SU-DHL-6 (cell line): ENCODE results near the gene CALN1.

Experiments used
- H2AFZ ChIP-seq: fragments of 200-600 bp; sonication (generic); 2 replicates; pipeline ENCODE4 v1.6.1; 2014; ENCODE audit warnings: low read depth, mild to moderate bottlenecking, moderate library complexity, mixed read lengths, antibody characterized with exemption, low read length; ENCODE audit not compliant: severe bottlenecking
- H3F3A ChIP-seq: fragments of 200-600 bp; shearing (Covaris generic); 2 replicates; pipeline ENCODE4 v1.6.0; 2016; ENCODE audit warnings: antibody characterized with exemption, mild to moderate bottlenecking; ENCODE audit not compliant: insufficient read depth
- H3K27ac ChIP-seq: fragments of 200-600 bp; sonication (generic); 2 replicates; pipeline ENCODE4 v1.5.1; 2016; ENCODE audit warnings: low read depth, mild to moderate bottlenecking, low read length, moderate library complexity, mixed read lengths
- H3K27me3 ChIP-seq: fragments of 200-600 bp; sonication (generic), shearing (Covaris generic); 2 replicates; pipeline ENCODE4 v1.6.0; 2014; ENCODE audit warnings: mild to moderate bottlenecking, low read length
- H3K36me3 ChIP-seq: fragments of 200-600 bp; sonication (generic); 2 replicates; pipeline ENCODE4 v1.6.1; 2014; ENCODE audit warnings: mild to moderate bottlenecking, low read length, mixed read lengths
- H3K4me2 ChIP-seq: fragments of 300-600, 200-600 bp; shearing (Covaris generic), sonication (generic); 2 replicates; pipeline ENCODE4 v1.6.0; 2014; ENCODE audit warnings: low read length, low read depth, mild to moderate bottlenecking; ENCODE audit not compliant: poor library complexity, severe bottlenecking
- H3K4me3 ChIP-seq: fragments of 200-600 bp; sonication (generic); 2 replicates; pipeline ENCODE4 v1.5.1; 2014; ENCODE audit warnings: antibody characterized with exemption, low read length, mild to moderate bottlenecking, mixed read lengths; ENCODE audit not compliant: insufficient read depth, poor library complexity, severe bottlenecking
- H3K79me2 ChIP-seq: fragments of 200-600 bp; sonication (generic); 2 replicates; pipeline ENCODE4 v1.6.1; 2014; ENCODE audit warnings: mild to moderate bottlenecking, low read length, moderate library complexity; ENCODE audit not compliant: insufficient read depth
- H3K9ac ChIP-seq: fragments of 200-600 bp; sonication (generic); 2 replicates; pipeline ENCODE4 v1.7.0; 2014; ENCODE audit warnings: mild to moderate bottlenecking, low read length
- H3K9me2 ChIP-seq: fragments of 200-600 bp; sonication (generic); replicated peaks from 2 replicates; pipeline ENCODE4 v1.6.1; 2014; ENCODE audit warnings: low read length; ENCODE audit not compliant: insufficient read depth
- H3K9me3 ChIP-seq: fragments of 200-600 bp; sonication (generic); 2 replicates; pipeline ENCODE4 v1.6.1; 2014; ENCODE audit warnings: low read length, mixed read lengths; ENCODE audit not compliant: insufficient read depth
- H4K20me1 ChIP-seq: fragments of 200-600 bp; sonication (generic); 2 replicates; pipeline ENCODE4 v1.6.1; 2014; ENCODE audit warnings: low read depth, mild to moderate bottlenecking, antibody characterized with exemption, low read length, moderate library complexity, mixed read lengths
- CTCF ChIP-seq: fragments of 200-600 bp; sonication (generic); IDR thresholded peaks from one replicate; pipeline ENCODE4 v1.5.1; 2017; ENCODE audit warnings: antibody characterized with exemption, mild to moderate bottlenecking, low read length, moderate library complexity; ENCODE audit not compliant: insufficient read depth, poor library complexity, severe bottlenecking
- EZH2phosphoT487 ChIP-seq: fragments of 200-600 bp; sonication (generic), shearing (Covaris generic); conservative IDR thresholded peaks from 2 replicates; pipeline ENCODE4 v1.6.1; 2018; ENCODE audit warnings: mild to moderate bottlenecking, antibody characterized with exemption, low read length, moderate library complexity, mixed read lengths

Gene CALN1

GRCh38 chr7:71972534-71972933 lies 439.6 kb downstream of the CALN1 start:
- no peaks in the 10 kb centered on the region for H4K20me1 ChIP-seq
- no peaks in the 10 kb centered on the region for H3K9me3 ChIP-seq

GRCh38 chr7:71970725-71971124 lies 441.4 kb downstream of the CALN1 start:
- Histone ChIP-seq H3K4me3 (no peak overlapping the region), H3K9me2 (no peaks in the 10 kb centered on the region), H3K27me3 (0 out of 2 replicates have a peak, but pooled peaks cover 3% of the 10 kb centered on the region), H3K79me2 (no peaks in the 10 kb centered on the region), H4K20me1 (no peaks in the 10 kb centered on the region), H3K9ac (no peak overlapping the region), H2AFZ (no peak overlapping the region), H3K36me3 (no peaks in the 10 kb centered on the region), H3K4me2 (no peak overlapping the region), H3K27ac (no peak overlapping the region), H3F3A (no peaks in the 10 kb centered on the region), H3K9me3 (no peaks in the 10 kb centered on the region)
- TF ChIP-seq CTCF (no peak), EZH2phosphoT487 (no peak)

More at GRCh38 chr7:71972534-71972933, 439.6 kb downstream of the CALN1 start:
- Histone ChIP-seq H3F3A (no peaks in the 10 kb centered on the region), H3K4me3 (no peak overlapping the region), H3K79me2 (no peaks in the 10 kb centered on the region), H3K9me2 (no peaks in the 10 kb centered on the region), H3K27ac (no peak overlapping the region), H3K4me2 (no peak overlapping the region), H3K36me3 (no peaks in the 10 kb centered on the region), H3K27me3 (no peaks in the 10 kb centered on the region), H2AFZ (no peak overlapping the region), H3K9ac (no peak overlapping the region)
- TF ChIP-seq CTCF (no peak), EZH2phosphoT487 (no peak)

GRCh38 chr7:71962636-71963035 lies 449.5 kb downstream of the CALN1 start:
- no peak overlapping the region for H3K4me2 ChIP-seq
- no peaks in the 10 kb centered on the region for H4K20me1 ChIP-seq
- H3K9me3 ChIP-seq: no peaks in the 10 kb centered on the region
- H3K27me3 ChIP-seq: 0 out of 2 replicates have a peak, but pooled peaks cover 3% of the 10 kb centered on the region
- no peak overlapping the region for H3K27ac ChIP-seq
- no peak overlapping the region for H3K9ac ChIP-seq
- H3K79me2 ChIP-seq: no peaks in the 10 kb centered on the region
- no peak for TF ChIP-seq EZH2phosphoT487
- TF ChIP-seq CTCF: no peak
- H3K36me3 ChIP-seq: no peaks in the 10 kb centered on the region
- no peak overlapping the region for H3K4me3 ChIP-seq
- H3K9me2 ChIP-seq: no peaks in the 10 kb centered on the region
- H3F3A ChIP-seq: no peaks in the 10 kb centered on the region
- no peak overlapping the region for H2AFZ ChIP-seq
